Measurements from ENCODE around the gene KRT33A.
"Not testable (repeated sequence)": the region's sequence is repeated elsewhere in the genome, so short reads cannot be mapped to it uniquely, and the experiment has no call there.

Gene KRT33A

GRCh38 chr17:41360296-41360995, 9.8 kb upstream of the KRT33A start:
- DNase-seq: no peak

GRCh38 chr17:41354536-41354935, 3.9 kb upstream of the KRT33A start:
- no peak for DNase-seq

GRCh38 chr17:41352597-41353366, 2.2 kb upstream of the KRT33A start:
- DNase-seq: no peak

GRCh38 chr17:41351177-41351576, 549 bp upstream of the KRT33A start:
- no peak for DNase-seq

GRCh38 chr17:41347869-41348760, 2.5 kb downstream of the KRT33A start:
- DNase-seq: no peak

DNA sequence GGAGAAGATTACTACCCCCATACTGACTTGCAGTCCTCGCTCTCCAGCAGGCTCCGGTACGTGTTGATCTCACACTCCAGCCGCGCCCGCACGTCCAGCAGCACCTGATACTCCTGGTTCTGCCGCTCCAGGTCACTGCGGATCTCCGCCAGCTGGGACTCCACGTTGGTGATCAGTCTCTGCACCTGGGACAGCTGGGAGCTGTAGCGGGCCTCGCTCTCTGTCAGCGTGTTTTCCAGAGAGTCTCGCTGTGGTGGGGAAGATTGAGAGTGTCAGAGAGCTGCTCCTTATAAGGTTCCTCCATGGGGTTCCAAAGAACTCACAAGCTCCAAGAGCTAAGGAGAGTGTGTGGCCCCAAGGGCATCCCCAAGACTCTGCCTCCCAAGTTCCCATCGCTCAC, 4.2 kb downstream of the KRT33A start:
- DNase-seq: not testable (repeated sequence)

DNA sequence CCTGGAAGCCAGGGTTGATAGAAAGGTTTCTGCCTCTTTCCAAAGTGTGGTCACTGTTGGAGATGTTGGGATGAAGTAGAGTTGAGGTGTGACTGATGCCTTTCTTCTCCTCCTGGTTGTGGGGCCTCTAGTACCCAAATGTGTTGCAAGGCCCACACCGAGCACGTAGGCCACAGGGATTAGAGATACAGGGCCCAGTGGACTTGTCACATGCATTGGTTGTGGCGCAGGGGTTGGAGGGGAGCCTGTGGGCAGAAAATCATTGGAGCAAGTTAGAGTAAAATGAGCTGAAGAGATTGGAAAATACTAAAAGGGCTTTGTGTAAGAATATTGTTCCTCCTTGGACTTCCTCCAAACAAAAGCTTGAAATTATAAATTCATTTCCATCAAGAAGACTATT, 4.6 kb downstream of the KRT33A start:
- DNase-seq: no peak

DNA sequence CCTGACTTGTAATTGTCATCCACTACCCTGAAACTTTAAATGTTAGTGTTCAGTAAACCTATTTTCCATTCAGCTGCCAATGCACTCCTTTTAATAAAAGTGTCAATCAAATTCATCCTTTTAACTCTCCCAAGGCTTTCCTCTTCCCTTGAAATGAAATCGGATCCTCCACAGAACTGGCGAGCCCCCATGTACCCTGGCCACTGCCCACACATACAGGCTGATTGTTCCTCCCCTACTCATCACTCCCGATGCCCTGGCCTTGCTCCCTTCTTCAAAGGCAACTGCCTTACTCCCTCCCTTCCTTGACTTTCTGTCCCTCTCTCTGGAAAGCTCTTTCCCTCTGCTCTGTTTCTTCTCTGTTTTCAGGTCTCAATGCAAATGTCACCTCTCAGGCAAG, 7.6 kb downstream of the KRT33A start:
- no peak for DNase-seq

DNA sequence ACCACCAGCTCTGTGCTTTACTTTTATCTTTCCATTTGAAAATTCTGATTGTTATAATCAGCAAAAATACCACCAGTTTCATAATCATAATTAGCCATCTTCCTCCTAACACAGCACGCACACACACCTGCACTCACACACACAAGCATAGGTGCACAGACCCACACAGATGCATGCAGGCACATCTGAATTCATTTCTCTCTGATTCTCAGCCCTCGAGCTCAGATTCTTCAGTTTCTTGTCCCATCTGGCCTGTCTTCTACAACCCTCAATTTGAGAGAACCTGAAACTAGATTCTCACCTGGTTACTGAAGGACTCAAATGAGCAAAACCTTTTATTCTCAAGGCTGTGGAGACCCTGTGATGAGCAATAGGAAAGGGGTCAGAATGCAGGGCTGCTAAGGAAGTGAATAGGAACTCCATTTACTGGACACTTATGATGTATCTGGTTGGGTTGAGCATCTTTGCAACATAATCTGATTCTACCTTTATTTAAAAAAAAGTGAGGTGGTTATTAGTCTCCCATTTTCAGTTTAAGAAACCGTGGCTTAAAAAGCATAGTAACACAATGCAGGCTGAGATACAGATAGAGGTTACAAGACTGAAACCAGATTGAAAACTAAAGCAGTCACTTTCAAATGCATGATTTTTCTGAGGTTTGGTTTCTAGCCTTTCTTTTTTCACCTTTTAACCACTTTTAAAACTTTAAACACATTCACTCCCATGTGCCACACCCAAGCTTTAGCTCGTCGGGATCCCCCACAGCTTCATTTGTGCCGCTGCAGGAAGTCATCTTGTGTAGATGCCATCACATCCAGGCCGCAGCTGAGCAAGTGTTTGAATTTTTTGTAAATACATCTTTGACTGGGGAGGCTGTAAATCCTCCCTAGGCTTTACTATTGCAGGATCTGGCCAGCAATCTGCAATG, 9.4 kb downstream of the KRT33A start:
- DNase-seq: no peak

DNA sequence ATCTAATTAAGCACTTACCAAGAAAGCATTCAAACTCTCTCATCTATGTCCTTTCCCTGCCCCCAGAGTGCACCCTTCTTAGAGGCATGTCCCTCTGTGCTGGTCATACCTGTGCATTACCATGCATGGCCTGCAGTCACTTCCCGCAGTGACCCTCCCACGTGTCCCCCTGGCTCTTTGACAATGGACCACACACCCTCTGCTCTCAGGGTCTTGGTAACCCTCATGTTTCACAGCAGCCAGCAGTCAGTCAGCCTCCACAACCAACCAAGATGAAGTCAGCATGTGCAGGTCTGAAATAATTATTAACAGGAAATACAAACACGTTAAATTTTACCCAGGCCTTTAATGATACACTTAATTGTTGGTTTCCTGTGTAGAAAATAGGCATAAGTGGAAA, 10.1 kb downstream of the KRT33A start:
- DNase-seq: no peak

GRCh38 chr17:41339571-41340172, 11.0 kb downstream of the KRT33A start:
- DNase-seq: no peak

DNA sequence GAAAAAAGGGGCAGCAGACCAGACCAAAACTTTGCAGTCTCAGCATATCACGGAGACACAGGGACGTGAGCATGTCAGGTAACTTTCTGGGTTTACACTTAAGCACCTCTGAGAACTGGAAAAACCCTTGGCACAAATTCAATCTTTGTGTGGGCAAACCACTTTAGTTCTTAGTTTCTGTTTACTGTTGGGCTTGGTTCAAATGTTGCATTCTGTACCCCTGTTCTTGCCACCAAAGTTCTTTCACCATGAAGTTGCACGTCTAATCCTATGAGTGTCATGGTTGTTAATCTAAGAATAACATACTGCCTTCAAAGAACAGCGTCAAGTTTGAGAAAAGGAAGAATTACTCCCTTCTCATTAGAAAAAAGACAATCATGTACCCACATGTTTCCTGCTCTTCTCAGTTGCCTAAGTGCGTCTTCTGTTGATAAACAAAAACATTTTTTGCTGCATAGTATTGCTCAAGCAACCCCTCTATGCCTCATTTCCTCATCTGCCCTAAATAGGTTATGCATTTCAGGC, 11.6 kb downstream of the KRT33A start:
- DNase-seq: no peak

DNA sequence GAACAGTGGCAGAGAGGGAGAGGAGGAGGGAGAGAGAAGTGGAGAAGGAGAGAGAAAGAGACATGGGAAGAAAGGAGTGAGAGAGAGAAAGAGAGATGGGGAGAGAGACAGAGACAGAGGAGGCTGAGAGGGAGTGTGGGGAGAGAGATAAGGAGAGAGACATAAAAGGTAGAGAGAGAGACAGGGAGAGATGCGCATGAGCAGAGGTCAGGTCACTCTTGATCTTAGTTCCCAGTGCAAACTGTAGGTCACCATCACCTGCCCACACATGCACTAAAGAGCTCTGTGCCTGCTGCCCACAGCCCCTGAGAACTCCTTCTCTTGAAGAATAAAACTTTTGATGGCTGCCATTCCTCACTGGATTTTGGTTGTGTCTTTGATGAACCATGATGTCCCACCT, 14.9 kb downstream of the KRT33A start:
- no peak for DNase-seq

DNA sequence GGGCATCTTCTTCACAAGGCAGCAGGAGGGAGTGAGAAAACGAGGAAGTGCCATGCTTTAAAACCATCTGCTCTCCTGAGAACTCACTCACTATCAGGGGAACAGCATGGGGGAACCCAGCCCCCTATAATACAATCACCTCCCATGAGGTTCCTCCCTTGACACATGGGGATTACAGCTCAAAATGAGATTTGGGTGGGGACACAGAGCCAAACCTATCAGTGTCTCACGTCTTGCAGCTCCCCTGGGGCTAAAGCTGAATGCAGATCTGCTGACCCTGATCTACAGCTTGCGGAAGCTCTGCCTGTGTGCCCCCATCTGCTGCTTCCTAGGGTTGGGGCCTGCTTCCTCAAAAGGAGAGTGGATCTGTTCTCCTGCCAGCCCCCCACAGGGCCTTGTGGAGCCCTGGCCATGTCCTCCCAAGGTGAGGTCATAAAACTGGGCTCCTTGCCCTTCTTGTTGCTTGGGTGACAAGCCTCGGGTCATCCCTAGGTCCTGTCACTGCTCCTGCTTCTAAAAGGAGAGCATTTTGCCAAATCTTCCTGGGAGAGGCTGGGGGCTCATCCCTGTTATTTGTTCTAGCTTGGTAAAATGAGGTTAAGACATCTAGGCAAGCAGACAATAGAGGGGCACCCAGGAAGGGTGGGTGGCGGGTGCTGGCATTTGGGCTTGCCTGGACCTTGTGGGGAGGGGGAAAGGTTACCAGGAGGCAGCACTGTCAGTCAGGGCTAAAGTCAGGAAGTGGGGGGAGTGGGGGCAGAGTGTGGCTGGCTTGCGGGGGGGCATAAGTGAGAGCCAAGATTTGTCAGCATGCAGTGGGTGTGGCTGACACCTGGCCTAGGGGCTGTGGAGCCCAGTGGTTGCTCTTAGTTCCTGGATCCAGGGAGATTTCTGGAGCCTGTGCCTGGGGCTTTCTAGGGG, 16.0 kb downstream of the KRT33A start:
- no peak for DNase-seq

DNA sequence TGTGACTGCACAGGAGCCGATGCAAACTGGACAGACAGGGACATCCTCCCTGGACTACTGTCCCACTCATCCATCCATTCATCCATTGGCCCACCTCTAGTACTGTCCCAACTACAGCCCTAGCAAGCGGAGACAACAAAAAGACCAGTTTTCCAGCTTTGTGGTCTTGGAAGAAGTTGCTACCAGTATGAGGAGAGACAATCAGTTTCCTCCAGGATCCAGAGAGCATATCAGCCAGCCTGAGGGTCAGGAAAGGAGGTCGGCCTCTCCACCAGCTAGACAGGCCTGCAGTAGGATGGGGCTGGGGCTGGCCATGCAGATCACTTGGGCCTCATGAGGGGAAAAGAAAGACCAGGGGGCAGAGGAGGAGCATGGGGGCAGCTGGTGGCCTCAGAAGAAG, 16.8 kb downstream of the KRT33A start:
- DNase-seq: no peak

DNA sequence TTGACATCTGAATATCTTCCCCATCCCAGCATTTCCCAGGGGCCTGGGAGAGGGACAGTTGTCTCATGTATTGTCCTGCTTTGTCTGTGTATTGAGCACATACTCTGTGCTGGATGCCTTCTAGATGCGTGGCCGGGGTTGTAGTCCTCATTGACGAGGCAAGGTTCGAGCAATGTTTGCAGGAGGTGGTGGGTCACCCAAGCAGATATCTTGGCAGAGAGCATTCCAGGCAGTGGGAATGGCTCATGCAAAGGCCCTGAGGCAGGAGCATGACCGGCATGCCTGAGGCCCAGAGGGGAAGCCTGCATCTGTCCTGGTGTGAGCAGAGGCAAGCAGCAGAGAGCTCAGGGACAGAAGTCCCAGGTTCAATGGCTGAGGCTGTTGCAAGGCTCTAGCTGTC, 17.5 kb downstream of the KRT33A start:
- DNase-seq: no peak

DNA sequence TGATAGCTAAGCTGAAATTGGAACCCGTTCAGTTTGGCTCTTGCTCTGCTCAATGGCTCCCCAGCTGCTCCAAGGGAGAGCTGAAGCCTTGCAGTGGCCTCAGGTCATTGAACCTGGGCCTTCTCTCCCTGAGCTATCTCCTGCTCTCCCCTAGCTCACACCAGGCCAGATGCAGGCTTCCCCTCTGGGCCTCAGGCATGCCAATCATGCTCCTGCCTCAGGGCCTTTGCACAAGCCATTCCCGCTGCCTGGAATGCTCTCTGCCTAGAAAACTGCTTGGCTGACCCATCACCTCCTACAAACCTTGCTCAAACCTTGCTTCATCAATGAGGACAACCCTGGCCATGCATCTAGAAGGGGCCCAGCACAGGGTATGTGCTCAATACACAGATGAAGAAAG, 18.4 kb downstream of the KRT33A start:
- DNase-seq: no peak

DNA sequence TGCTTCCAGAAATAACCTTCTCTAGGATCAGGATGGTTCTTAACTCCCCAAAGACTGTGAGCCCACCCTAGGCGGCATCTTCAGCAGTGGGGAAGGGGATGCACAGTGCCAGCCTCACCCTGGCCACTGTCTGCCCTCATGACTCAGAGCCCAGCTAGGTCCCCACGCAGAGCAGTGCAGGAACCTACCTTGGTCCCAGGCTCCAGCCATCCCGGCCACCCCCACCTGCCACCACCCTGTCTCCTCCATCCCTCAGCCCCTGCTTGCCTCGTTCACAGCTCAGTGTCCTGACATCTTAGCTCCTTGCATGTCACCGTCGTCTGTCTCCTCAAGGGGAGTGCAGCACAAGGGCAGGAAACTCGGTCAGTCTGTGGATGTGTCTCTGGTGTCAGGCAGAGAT, 19.0 kb downstream of the KRT33A start:
- DNase-seq: no peak

DNA sequence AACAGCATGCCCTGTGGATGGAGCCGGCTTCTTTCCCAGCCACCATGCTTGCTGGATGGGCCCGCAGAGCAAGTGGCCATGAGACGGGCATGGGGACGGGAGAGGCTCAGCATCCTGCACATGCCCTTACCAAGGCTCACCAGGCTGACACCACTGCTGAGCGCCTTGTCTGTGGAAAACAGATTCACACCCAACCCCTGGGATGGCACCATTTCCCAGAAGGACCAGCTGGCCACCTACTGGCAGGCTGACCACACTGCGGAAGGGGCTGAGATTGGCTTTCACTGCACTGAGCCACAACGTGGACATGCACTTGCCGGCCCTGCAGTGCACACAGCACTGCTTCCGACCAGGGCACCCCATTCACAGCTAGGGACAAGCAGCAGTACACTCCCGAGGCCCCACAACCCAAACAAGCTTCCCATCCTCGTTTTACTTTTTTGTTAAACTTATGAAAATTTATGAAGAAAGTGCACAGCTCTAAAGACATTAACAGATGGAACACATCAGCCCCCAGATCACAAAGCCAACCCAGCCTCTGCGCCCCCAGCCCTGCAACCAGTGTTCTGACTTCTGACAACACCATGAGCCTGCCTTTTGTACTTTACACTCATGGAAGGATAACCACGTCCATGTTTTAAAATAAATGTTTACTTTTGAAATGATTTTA, 21.2 kb downstream of the KRT33A start:
- DNase-seq: peak in 1 of 2 experiments; percentile 4

GRCh38 chr17:41328207-41328606, 22.4 kb downstream of the KRT33A start:
- no peak for DNase-seq

All from NCI-H524 (cell line).